CD14-positive monocyte (primary cell): ENCODE data around the gene FHIT. TPM values are rescaled to one million over a fixed set of nuclear protein-coding genes. Genes with fewer than 3 reads are reported as not detected.

Experiments
- DNase-seq, 3 donors: peaks; one replicate each; pipeline ENCODE4 v3.0.0-alpha.2; 2011 to 2022
- H2AFZ ChIP-seq: 2 replicates; pipeline ENCODE4 v1.6.0; 2012; ENCODE audit warnings: mild to moderate bottlenecking, low read depth, low read length, inconsistent platforms; ENCODE audit not compliant: insufficient read depth, poor library complexity, severe bottlenecking
- H3K27ac ChIP-seq, 2 donors: 1 replicate in 1 of 2; 2 replicates in 1 of 2; pipeline ENCODE4 v1.5.1; 2012 to 2013; ENCODE audit warnings: low read length in 2 of 2, control low read depth in 1 of 2, inconsistent platforms in 1 of 2, low read depth in 1 of 2, mild to moderate bottlenecking in 1 of 2
- H3K27me3 ChIP-seq, 2 donors: one replicate each; pipeline versions ENCODE4 v1.6.0 to v1.6.1; 2011 to 2013; ENCODE audit warnings: low read length in 2 of 2; ENCODE audit not compliant: control insufficient read depth in 2 of 2, insufficient read depth in 2 of 2
- H3K36me3 ChIP-seq, 2 donors: replicated peaks in 1 of 2; 1 replicate in 1 of 2; 2 replicates in 1 of 2; pipeline versions ENCODE4 v1.5.1 to v1.6.1; 2012 to 2013; ENCODE audit warnings: low read length in 2 of 2, control low read depth in 1 of 2, inconsistent platforms in 1 of 2, mild to moderate bottlenecking in 1 of 2; ENCODE audit not compliant: insufficient read depth in 2 of 2, control insufficient read depth in 1 of 2
- H3K4me1 ChIP-seq, 2 donors: 1 replicate in 1 of 2; 2 replicates in 1 of 2; pipeline versions ENCODE4 v1.5.1 to v1.6.1; 2012 to 2013; ENCODE audit warnings: low read length in 2 of 2, control low read depth in 1 of 2, inconsistent platforms in 1 of 2, mild to moderate bottlenecking in 1 of 2, moderate library complexity in 1 of 2; ENCODE audit not compliant: insufficient read depth in 2 of 2, control insufficient read depth in 1 of 2
- H3K4me2 ChIP-seq: replicated peaks from 2 replicates; pipeline ENCODE3; 2012; ENCODE audit warnings: low read length, moderate library complexity, mild to moderate bottlenecking; ENCODE audit not compliant: poor library complexity, severe bottlenecking; ENCODE audit errors: extremely low read depth
- H3K4me3 ChIP-seq, 3 experiments: fragments of 200-600 bp in 1 of 3; sonication (generic) in 1 of 3; replicated peaks in 1 of 3; 1 replicate in 2 of 3; 2 replicates in 1 of 3; pipeline ENCODE4 v1.5.1; 2011 to 2013; ENCODE audit warnings: low read length in 3 of 3, mild to moderate bottlenecking in 3 of 3, control low read depth in 2 of 3, low read depth in 2 of 3, inconsistent platforms in 1 of 3, moderate library complexity in 1 of 3
- H3K79me2 ChIP-seq: 2 replicates; pipeline ENCODE4 v1.6.0; 2012; ENCODE audit warnings: mild to moderate bottlenecking, control low read depth, inconsistent platforms, low read length, moderate library complexity; ENCODE audit not compliant: insufficient read depth
- H3K9ac ChIP-seq: 2 replicates; pipeline ENCODE4 v1.6.0; 2017; ENCODE audit warnings: low read length, mild to moderate bottlenecking; ENCODE audit not compliant: insufficient read depth, poor library complexity, severe bottlenecking
- H3K9me3 ChIP-seq, 2 donors: replicated peaks in 1 of 2; 1 replicate in 1 of 2; 2 replicates in 1 of 2; pipeline versions ENCODE4 v1.5.1 to v1.6.1; 2012 to 2013; ENCODE audit warnings: low read length in 2 of 2, control low read depth in 1 of 2; ENCODE audit not compliant: control insufficient read depth in 1 of 2, insufficient read depth in 1 of 2
- H4K20me1 ChIP-seq: 2 replicates; pipeline ENCODE4 v1.6.0; 2012; ENCODE audit warnings: mild to moderate bottlenecking, low read length, control low read depth, moderate library complexity; ENCODE audit not compliant: insufficient read depth
- H3K27ac Mint-ChIP-seq, 7 donors: one replicate each; pipeline ENCODE4 v1.8.0; 2020; ENCODE audit warnings: mild to moderate bottlenecking in 7 of 7, mixed read lengths in 7 of 7, moderate library complexity in 6 of 7, inconsistent platforms in 2 of 7
- H3K27me3 Mint-ChIP-seq, 3 donors: one replicate each; pipeline ENCODE4 v1.8.0; 2021 to 2022; ENCODE audit warnings: low read depth in 3 of 3, mild to moderate bottlenecking in 3 of 3, mixed read lengths in 3 of 3, moderate library complexity in 3 of 3, inconsistent platforms in 1 of 3
- H3K36me3 Mint-ChIP-seq, 2 donors: one replicate each; pipeline ENCODE4 v1.8.0; 2020; ENCODE audit warnings: mixed read lengths in 2 of 2, inconsistent platforms in 1 of 2, mild to moderate bottlenecking in 1 of 2
- H3K4me1 Mint-ChIP-seq: one replicate; pipeline ENCODE4 v1.8.0; 2020; ENCODE audit warnings: mild to moderate bottlenecking, mixed read lengths
- H3K4me3 Mint-ChIP-seq, 2 donors: one replicate each; pipeline ENCODE4 v1.8.0; 2020; ENCODE audit warnings: mild to moderate bottlenecking in 2 of 2, mixed read lengths in 2 of 2, moderate library complexity in 1 of 2
- H3K9me3 Mint-ChIP-seq, 7 donors: one replicate each; pipeline ENCODE4 v1.8.0; 2020 to 2022; ENCODE audit warnings: mixed read lengths in 7 of 7, mild to moderate bottlenecking in 6 of 7, moderate library complexity in 6 of 7, inconsistent platforms in 2 of 7
- WGBS: methylation state at CpG from one replicate; pipeline ENCODE4 v1.1.5; 2013; ENCODE audit warnings: missing lambda C conversion rate; ENCODE audit not compliant: insufficient coverage; 5-methylcytosine and 5-hydroxymethylcytosine counted together
- intact Hi-C, 2 donors: fragments of 100-400 bp; cut with micrococcal nuclease; formaldehyde crosslinking; loops; one replicate each; pipeline versions ENCODE4 v1.15.0 to v1.15.1; 2023
- polyA plus RNA-seq, 3 donors: library from polyadenylated mRNA; depleted of rRNA in 1 of 3; unstranded in 2 of 3; stranded (reverse) in 1 of 3; fragments of 300-500 nt in 2 of 3; fragments of >200 nt in 1 of 3; fragmentation: Illumina TruSeq in 2 of 3; gene quantifications; 1 replicate in 2 of 3; 2 replicates in 1 of 3; pipeline ENCODE4 v1.2.3, GENCODE V29; 2012 to 2021
- TF ChIP-seq, protein P1 (sequence below): fragments of 200-600 bp; IDR thresholded peaks from one replicate; pipeline ENCODE4 v1.8.0; 2022; ENCODE audit warnings: antibody characterized with exemption, mild to moderate bottlenecking

The FHIT gene
- polyA plus RNA-seq, 3 donors: 1.7 to 3.4 (median 3.2) TPM

DNA sequence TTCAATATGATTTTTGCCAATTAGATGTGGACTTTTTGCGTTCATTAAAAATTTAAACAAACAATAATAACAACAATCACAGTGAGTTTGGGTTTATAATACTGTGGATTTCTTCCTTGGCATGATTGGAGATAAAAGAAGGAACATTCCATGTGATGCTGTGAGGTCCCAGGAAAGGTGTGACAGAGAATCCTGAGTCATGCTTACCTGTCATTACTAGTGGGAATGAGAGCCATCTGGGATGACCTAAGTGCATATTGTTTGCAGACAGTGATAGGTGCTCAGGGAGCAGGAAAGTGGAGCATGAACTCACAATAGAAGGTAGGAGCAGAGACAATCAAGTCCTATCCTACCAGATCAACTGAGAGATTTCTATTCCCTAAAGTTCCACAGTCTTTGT lies 1434.9 kb downstream of the FHIT start:
- no peak overlapping the region for H3K27ac ChIP-seq
- TF ChIP-seq, protein P1, sequence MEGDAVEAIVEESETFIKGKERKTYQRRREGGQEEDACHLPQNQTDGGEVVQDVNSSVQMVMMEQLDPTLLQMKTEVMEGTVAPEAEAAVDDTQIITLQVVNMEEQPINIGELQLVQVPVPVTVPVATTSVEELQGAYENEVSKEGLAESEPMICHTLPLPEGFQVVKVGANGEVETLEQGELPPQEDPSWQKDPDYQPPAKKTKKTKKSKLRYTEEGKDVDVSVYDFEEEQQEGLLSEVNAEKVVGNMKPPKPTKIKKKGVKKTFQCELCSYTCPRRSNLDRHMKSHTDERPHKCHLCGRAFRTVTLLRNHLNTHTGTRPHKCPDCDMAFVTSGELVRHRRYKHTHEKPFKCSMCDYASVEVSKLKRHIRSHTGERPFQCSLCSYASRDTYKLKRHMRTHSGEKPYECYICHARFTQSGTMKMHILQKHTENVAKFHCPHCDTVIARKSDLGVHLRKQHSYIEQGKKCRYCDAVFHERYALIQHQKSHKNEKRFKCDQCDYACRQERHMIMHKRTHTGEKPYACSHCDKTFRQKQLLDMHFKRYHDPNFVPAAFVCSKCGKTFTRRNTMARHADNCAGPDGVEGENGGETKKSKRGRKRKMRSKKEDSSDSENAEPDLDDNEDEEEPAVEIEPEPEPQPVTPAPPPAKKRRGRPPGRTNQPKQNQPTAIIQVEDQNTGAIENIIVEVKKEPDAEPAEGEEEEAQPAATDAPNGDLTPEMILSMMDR: no peak
- no peaks in the 10 kb centered on the region for H3K36me3 ChIP-seq
- no peaks in the 10 kb centered on the region for H3K27me3 ChIP-seq
- no peaks in the 10 kb centered on the region for H3K79me2 ChIP-seq
- no peak overlapping the region for H3K4me3 ChIP-seq
- Mint-ChIP-seq H3K4me1 (peaks cover 17% of the 10 kb centered on the region), H3K9me3 (peaks cover 0 to 5% (median 2%) of the 10 kb centered on the region in 7 donors), H3K4me3 (no peak overlapping the region), H3K27me3 (peaks cover 0 to 3% (median 0%) of the 10 kb centered on the region in 3 donors), H3K36me3 (no peaks in the 10 kb centered on the region), H3K27ac (no peak overlapping the region)
- WGBS: no CpG with 5 or more reads among the region's 1 CpG
- intact Hi-C loops: no loop called here
- no peaks in the 10 kb centered on the region for H3K9me3 ChIP-seq
- no peaks in the 10 kb centered on the region for H4K20me1 ChIP-seq
- no peak overlapping the region for H3K4me2 ChIP-seq
- no peak overlapping the region for H2AFZ ChIP-seq
- no peak for DNase-seq
- peaks cover 13 to 17% of the 10 kb centered on the region in 2 donors for H3K4me1 ChIP-seq
- no peak overlapping the region for H3K9ac ChIP-seq

DNA sequence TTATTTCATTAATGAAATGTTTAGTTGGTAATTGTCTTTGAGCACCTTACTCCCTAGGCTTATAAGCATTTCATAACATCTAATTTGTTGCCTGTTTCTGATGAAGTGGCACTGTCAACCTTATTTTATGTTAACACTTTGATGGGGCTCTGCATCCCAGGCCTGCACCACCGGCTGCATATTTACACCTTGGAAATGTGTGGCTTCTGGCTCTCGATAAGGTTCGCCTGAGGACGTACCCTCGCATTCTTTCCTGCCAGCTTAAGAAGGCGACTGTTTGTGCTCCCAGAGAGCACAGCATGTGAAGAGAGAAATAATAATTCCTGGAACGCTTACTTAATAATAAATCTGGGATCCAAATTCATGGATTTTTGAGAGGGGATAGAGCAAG lies 1438.1 kb downstream of the FHIT start:
- Histone ChIP-seq H3K9ac (no peak overlapping the region), H3K36me3 (no peaks in the 10 kb centered on the region), H2AFZ (no peak overlapping the region), H3K4me3 (no peak overlapping the region), H3K4me2 (no peak overlapping the region), H4K20me1 (no peaks in the 10 kb centered on the region), H3K9me3 (no peaks in the 10 kb centered on the region), H3K79me2 (no peaks in the 10 kb centered on the region), H3K27ac (no peak overlapping the region), H3K4me1 (peaks cover 6 to 8% of the 10 kb centered on the region in 2 donors), H3K27me3 (no peaks in the 10 kb centered on the region)
- H3K9me3 Mint-ChIP-seq: no peaks in the 10 kb centered on the region
- H3K36me3 Mint-ChIP-seq: no peaks in the 10 kb centered on the region
- no peak for DNase-seq
- TF ChIP-seq, protein P1: no peak
- H3K4me3 Mint-ChIP-seq: no peak overlapping the region
- intact Hi-C loops: no loop called here
- peaks cover 3 to 8% (median 5%) of the 10 kb centered on the region in 3 donors for H3K27me3 Mint-ChIP-seq
- peaks cover 9% of the 10 kb centered on the region for H3K4me1 Mint-ChIP-seq
- 97% methylated on average over 6 of the region's 7 CpGs for WGBS
- no peak overlapping the region for H3K27ac Mint-ChIP-seq
